ENCODE data around the gene CTPS1. TPM values are rescaled to one million over a fixed set of nuclear protein-coding genes. Genes with fewer than 3 reads are reported as not detected.

The CTPS1 gene
- total RNA-seq, 4 donors from 2014 or later = 43.7 to 181 (median 107) TPM

DNA sequence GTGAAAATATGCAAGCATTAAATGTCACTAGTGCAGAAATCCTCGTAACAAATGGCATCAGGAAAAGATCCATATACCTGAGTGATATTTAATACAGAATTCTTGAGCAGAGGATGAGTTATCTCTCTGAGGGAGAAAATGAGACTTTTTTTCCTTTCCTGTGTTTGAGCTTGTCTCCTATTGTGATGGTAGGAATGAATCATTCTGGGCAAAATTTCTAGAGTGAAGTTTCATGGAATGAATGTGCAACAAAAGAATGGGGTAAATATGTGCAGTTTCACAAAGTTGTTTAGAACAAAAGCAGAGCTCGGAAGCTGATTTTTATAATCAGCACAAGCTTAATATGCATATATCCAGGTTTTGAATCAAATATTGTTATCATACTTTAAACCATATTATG, 4.6 kb downstream of the CTPS1 start:
- Histone ChIP-seq H3K9me3 (no peaks in the 10 kb centered on the region), H3K4me3 (no peak overlapping the region), H3K36me3 (peaks cover 0 to 25% (median 0%) of the 10 kb centered on the region in 3 donors), H3K27ac (no peak overlapping the region), H3K27me3 (no peaks in the 10 kb centered on the region), H3K4me1 (peaks cover 0 to 13% (median 5%) of the 10 kb centered on the region in 4 donors)
- no peak for DNase-seq
- TF ChIP-seq POLR2A (IDR thresholded peaks at IDR 0.05) = no peak
- TF ChIP-seq, protein P1, sequence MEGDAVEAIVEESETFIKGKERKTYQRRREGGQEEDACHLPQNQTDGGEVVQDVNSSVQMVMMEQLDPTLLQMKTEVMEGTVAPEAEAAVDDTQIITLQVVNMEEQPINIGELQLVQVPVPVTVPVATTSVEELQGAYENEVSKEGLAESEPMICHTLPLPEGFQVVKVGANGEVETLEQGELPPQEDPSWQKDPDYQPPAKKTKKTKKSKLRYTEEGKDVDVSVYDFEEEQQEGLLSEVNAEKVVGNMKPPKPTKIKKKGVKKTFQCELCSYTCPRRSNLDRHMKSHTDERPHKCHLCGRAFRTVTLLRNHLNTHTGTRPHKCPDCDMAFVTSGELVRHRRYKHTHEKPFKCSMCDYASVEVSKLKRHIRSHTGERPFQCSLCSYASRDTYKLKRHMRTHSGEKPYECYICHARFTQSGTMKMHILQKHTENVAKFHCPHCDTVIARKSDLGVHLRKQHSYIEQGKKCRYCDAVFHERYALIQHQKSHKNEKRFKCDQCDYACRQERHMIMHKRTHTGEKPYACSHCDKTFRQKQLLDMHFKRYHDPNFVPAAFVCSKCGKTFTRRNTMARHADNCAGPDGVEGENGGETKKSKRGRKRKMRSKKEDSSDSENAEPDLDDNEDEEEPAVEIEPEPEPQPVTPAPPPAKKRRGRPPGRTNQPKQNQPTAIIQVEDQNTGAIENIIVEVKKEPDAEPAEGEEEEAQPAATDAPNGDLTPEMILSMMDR (IDR thresholded peaks at IDR 0.05) = no peak

DNA sequence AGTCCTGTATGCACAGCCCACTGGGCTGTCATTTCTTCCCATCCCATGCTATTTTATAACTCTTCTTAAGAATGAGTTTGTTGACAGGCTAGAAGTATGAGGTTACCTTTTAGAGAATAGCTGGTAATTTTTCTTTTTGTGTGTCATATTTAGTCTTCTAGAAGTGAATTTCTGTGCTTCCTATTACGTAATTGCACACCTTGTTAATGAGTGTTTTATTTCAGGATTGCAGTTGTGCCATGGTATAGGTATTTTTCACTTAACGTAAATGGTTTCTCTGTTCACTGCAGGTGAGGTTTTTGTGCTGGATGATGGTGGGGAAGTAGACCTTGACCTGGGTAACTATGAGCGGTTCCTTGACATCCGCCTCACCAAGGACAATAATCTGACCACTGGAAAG, 5.0 kb downstream of the CTPS1 start:
- no peaks in the 10 kb centered on the region for H3K9me3 ChIP-seq
- DNase-seq = no peak
- no peak overlapping the region for H3K27ac ChIP-seq
- TF ChIP-seq, protein P1 (IDR thresholded peaks at IDR 0.05) = no peak
- TF ChIP-seq POLR2A (IDR thresholded peaks at IDR 0.05) = no peak
- H3K4me3 ChIP-seq = no peak overlapping the region
- peaks cover 0 to 13% (median 4%) of the 10 kb centered on the region in 4 donors for H3K4me1 ChIP-seq
- H3K36me3 ChIP-seq = peaks cover 0 to 30% (median 0%) of the 10 kb centered on the region in 3 donors
- no peaks in the 10 kb centered on the region for H3K27me3 ChIP-seq

DNA sequence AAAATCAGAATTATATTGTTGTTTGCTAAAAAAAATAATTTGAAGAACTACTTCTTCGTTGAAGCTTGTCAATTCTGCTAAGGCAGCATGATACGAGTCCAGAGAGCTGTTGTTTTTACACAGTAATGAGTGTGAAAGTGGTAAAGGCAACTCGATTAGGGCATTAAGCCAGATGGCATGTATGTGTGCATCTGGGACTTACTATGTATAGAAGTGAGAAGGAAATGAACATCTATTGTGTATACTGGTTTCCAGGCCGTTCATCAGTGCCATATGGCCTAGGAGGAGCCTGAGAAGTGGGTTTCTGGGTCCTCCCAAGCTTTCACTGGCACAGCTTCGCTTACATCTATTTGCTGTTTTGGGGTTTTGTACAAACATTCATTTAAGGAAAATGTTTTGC, 5.7 kb downstream of the CTPS1 start:
- TF ChIP-seq, protein P1 (IDR thresholded peaks at IDR 0.05) = no peak
- Histone ChIP-seq H3K27ac (no peak overlapping the region), H3K4me1 (peaks cover 0 to 13% (median 4%) of the 10 kb centered on the region in 4 donors), H3K36me3 (peaks cover 0 to 35% (median 0%) of the 10 kb centered on the region in 3 donors), H3K4me3 (no peak overlapping the region), H3K9me3 (no peaks in the 10 kb centered on the region), H3K27me3 (no peaks in the 10 kb centered on the region)
- no peak for DNase-seq

DNA sequence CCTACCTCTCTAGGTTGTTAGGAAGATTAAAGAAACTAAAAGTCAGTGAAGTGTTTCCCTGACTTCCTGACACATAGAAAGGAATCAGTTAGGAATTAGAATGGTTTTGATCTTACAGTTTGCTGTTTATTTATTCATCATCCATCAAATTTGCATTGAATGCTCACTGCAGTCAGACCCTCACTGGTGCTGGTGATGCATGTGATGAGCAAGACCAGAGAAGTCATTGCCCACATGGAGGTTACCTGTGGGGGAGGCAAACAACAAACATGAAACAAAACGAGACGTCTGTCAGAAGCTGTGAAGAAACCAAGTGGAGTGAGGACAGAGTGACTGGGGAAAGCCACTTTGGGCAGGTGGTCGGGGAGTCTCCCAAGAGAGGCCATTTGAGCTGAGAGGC, 6.4 kb downstream of the CTPS1 start:
- H3K4me1 ChIP-seq = peaks cover 0 to 9% (median 2%) of the 10 kb centered on the region in 4 donors
- no peaks in the 10 kb centered on the region for H3K9me3 ChIP-seq
- DNase-seq = no peak
- H3K27ac ChIP-seq = peak overlapping the region in 1 of 4 donors; percentile 75
- peaks cover 0 to 42% (median 0%) of the 10 kb centered on the region in 3 donors for H3K36me3 ChIP-seq
- TF ChIP-seq POLR2A (IDR thresholded peaks at IDR 0.05) = no peak
- TF ChIP-seq, protein P1 (IDR thresholded peaks at IDR 0.05) = no peak
- H3K27me3 ChIP-seq = no peaks in the 10 kb centered on the region
- no peak overlapping the region for H3K4me3 ChIP-seq

DNA sequence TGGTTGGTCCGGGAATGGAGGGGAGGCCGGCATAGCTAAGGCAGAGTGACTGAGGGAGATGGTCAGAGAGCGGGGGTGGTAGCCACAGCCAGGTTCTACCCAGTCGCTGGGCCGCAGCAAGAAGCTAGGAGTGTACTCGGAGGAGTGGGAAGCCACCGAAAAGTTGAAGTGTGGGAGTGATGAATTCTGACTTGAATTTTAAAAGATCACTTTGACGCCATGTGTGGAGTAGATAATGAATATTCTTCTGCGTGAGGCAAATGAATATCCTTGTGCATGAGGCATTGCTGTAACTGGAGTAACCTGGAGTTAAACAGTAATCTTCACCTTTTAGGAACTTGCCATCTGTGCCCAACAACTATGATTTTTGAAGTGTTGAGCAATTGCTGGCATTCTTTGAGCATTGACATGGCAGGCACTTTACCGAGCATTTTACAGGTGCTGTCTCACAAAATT, 6.9 kb downstream of the CTPS1 start:
- Histone ChIP-seq H3K27ac (peak overlapping the region in 2 of 4 donors; percentile 55 to 75), H3K9me3 (no peaks in the 10 kb centered on the region), H3K4me3 (no peak overlapping the region), H3K27me3 (no peaks in the 10 kb centered on the region), H3K36me3 (peaks cover 0 to 44% (median 0%) of the 10 kb centered on the region in 3 donors), H3K4me1 (peaks cover 0 to 4% (median 2%) of the 10 kb centered on the region in 4 donors)
- DNase-seq = no peak
- TF ChIP-seq, protein P1 (IDR thresholded peaks at IDR 0.05) = no peak
- no peak for TF ChIP-seq POLR2A (IDR thresholded peaks at IDR 0.05)

DNA sequence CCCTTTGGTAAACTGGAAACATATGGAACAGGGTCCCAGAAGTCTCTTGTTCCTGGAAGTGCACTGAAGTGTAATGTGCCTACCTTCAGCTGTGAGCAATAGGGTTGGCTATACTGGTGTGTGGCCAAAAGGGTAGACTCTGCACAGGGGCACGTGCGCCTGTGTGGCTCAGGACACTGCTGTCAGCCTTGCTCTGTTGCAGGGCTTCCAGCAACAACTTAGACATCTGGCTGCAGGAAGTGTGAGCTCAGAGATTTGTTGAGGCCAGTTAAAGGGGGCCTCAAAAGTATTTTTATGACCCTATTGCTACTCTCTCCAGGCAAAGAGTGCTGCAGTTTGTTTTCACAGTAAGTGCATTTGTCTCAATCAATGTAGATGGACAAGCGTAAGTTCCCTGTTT, 7.5 kb downstream of the CTPS1 start:
- H3K36me3 ChIP-seq = peaks cover 0 to 50% (median 0%) of the 10 kb centered on the region in 3 donors
- H3K27ac ChIP-seq = peak overlapping the region in 2 of 4 donors; percentile 55 to 75
- no peak for DNase-seq
- no peaks in the 10 kb centered on the region for H3K9me3 ChIP-seq
- H3K4me1 ChIP-seq = peaks cover 0 to 4% (median 0%) of the 10 kb centered on the region in 4 donors
- TF ChIP-seq, protein P1 (IDR thresholded peaks at IDR 0.05) = no peak
- no peak for TF ChIP-seq POLR2A (IDR thresholded peaks at IDR 0.05)
- no peak overlapping the region for H3K4me3 ChIP-seq
- H3K27me3 ChIP-seq = no peaks in the 10 kb centered on the region

Measured in Peyer's patch (tissue), 4 donors.